Uterus (tissue), 2 donors: ENCODE measurements around the gene TOMM7.

ENCODE experiments used
- CTCF ChIP-seq, 4 experiments: fragments of 200-600 bp in 2 of 4; fragments of 450-650 bp in 2 of 4; sonication (generic) in 2 of 4; IDR thresholded peaks; one replicate each; pipeline ENCODE4 v1.5.1; 2016 to 2019; ENCODE audit warnings: antibody characterized with exemption in 4 of 4, mild to moderate bottlenecking in 2 of 4, moderate library complexity in 1 of 4
- POLR2A ChIP-seq, 2 donors: fragments of 450-650 bp; IDR thresholded peaks; one replicate each; pipeline ENCODE4 v1.6.1; 2016; ENCODE audit warnings: antibody characterized with exemption in 2 of 2, mild to moderate bottlenecking in 1 of 2, moderate library complexity in 1 of 2

GRCh38 chr7:22833113-22833855 is 10.6 kb upstream of the TOMM7 start:
- TF ChIP-seq CTCF (IDR thresholded peaks at IDR 0.05) (no peak), POLR2A (IDR thresholded peaks at IDR 0.05) (no peak)
